Mucosa of stomach (tissue), 1 donor: Measurements from ENCODE around the gene ELP6.
"Not testable (repeated sequence)": the region's sequence is repeated elsewhere in the genome, so short reads cannot be mapped to it uniquely, and the experiment has no call there.

Source experiments
- H3K27me3 ChIP-seq: one replicate; pipeline ENCODE4 v1.7.0; 2013; ENCODE audit warnings: mild to moderate bottlenecking, low read length; ENCODE audit not compliant: control insufficient read depth, insufficient read depth
- H3K36me3 ChIP-seq: one replicate; pipeline ENCODE4 v1.7.0; 2013; ENCODE audit warnings: low read length; ENCODE audit not compliant: control insufficient read depth, insufficient read depth
- H3K4me1 ChIP-seq: one replicate; pipeline ENCODE4 v1.7.0; 2013; ENCODE audit warnings: mild to moderate bottlenecking, low read length; ENCODE audit not compliant: control insufficient read depth, insufficient read depth
- H3K4me3 ChIP-seq: one replicate; pipeline ENCODE4 v1.7.0; 2013; ENCODE audit warnings: low read length
- H3K9ac ChIP-seq: one replicate; pipeline ENCODE4 v1.7.0; 2013; ENCODE audit warnings: mild to moderate bottlenecking, low read length, moderate library complexity
- H3K9me3 ChIP-seq: one replicate; pipeline ENCODE4 v1.7.0; 2013; ENCODE audit warnings: mild to moderate bottlenecking, low read length, moderate library complexity; ENCODE audit not compliant: control insufficient read depth
- donor health status: Pancreatic carcinoma.

ELP6 gene

DNA sequence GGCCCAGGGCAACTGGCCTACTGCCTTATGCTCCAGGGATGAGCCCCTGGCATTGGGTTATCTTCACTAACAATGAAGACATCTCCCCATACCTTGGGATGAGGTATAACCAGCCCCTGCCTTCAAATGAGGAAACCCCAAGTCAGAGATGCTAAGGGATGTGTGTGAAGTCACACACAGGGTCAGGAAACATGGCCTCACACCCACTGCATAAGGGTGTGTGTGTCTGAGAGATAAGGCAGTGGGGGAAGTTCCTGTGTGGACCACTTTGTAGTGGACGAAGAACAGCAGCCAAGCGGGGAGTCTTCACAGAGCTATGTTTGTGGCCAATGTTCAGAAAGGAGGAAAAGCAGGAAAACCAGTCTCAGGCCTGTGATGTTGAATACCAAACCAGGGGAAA is 10.5 kb downstream of the ELP6 start:
- no peaks in the 10 kb centered on the region for H3K36me3 ChIP-seq
- no peaks in the 10 kb centered on the region for H3K4me1 ChIP-seq
- H3K27me3 ChIP-seq: no peaks in the 10 kb centered on the region
- H3K9ac ChIP-seq: no peak overlapping the region
- no peak overlapping the region for H3K4me3 ChIP-seq
- no peaks in the 10 kb centered on the region for H3K9me3 ChIP-seq

- H3K4me1 ChIP-seq: no peaks in the 10 kb centered on the region
- no peak overlapping the region for H3K4me3 ChIP-seq
- H3K9me3 ChIP-seq: no peaks in the 10 kb centered on the region
- H3K9ac ChIP-seq: no peak overlapping the region
- no peaks in the 10 kb centered on the region for H3K27me3 ChIP-seq
- no peaks in the 10 kb centered on the region for H3K36me3 ChIP-seq
Measured at GRCh38 chr3:47496892-47497291, 16.6 kb downstream of the ELP6 start.

- Histone ChIP-seq H3K36me3 (no peaks in the 10 kb centered on the region), H3K9ac (no peak overlapping the region), H3K4me3 (no peak overlapping the region), H3K4me1 (no peaks in the 10 kb centered on the region), H3K27me3 (no peaks in the 10 kb centered on the region), H3K9me3 (no peaks in the 10 kb centered on the region)
Measured at GRCh38 chr3:47495886-47496285, 17.6 kb downstream of the ELP6 start.

GRCh38 chr3:47495111-47495510 is 18.4 kb downstream of the ELP6 start:
- Histone ChIP-seq H3K4me1 (no peaks in the 10 kb centered on the region), H3K36me3 (no peaks in the 10 kb centered on the region), H3K9ac (no peak overlapping the region), H3K9me3 (no peaks in the 10 kb centered on the region), H3K4me3 (no peak overlapping the region), H3K27me3 (no peaks in the 10 kb centered on the region)

- Histone ChIP-seq H3K9ac (no peak overlapping the region), H3K4me1 (no peaks in the 10 kb centered on the region), H3K9me3 (no peaks in the 10 kb centered on the region), H3K36me3 (no peaks in the 10 kb centered on the region), H3K27me3 (no peaks in the 10 kb centered on the region), H3K4me3 (no peak overlapping the region)
Measured at GRCh38 chr3:47491777-47492176, 21.7 kb downstream of the ELP6 start.

DNA sequence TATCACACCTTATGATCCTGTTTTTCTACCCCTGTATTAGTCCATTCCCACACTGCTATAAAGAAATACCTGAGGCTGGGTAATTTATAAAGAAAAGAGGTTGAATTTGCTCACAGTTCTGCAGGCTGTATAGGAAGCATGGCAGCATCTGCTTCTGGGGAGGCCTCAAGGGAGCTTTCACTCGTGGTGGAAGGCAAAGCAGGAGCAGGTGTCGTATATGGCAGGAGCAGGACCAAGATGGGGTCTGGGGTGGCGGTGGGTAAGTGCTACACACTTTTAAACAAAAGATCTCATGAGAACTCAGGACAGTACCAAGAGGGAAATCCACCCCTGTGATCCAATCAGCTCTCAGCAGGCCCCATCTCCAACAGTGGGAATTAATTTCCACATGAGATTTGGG is 22.3 kb downstream of the ELP6 start:
- no peaks in the 10 kb centered on the region for H3K4me1 ChIP-seq
- no peaks in the 10 kb centered on the region for H3K9me3 ChIP-seq
- H3K36me3 ChIP-seq: no peaks in the 10 kb centered on the region
- H3K4me3 ChIP-seq: no peak overlapping the region
- no peaks in the 10 kb centered on the region for H3K27me3 ChIP-seq
- no peak overlapping the region for H3K9ac ChIP-seq

- no peaks in the 10 kb centered on the region for H3K9me3 ChIP-seq
- H3K9ac ChIP-seq: no peak overlapping the region
- no peaks in the 10 kb centered on the region for H3K4me1 ChIP-seq
- H3K4me3 ChIP-seq: no peak overlapping the region
- no peaks in the 10 kb centered on the region for H3K36me3 ChIP-seq
- H3K27me3 ChIP-seq: no peaks in the 10 kb centered on the region
Measured at GRCh38 chr3:47487265-47487664, 26.2 kb downstream of the ELP6 start.

DNA sequence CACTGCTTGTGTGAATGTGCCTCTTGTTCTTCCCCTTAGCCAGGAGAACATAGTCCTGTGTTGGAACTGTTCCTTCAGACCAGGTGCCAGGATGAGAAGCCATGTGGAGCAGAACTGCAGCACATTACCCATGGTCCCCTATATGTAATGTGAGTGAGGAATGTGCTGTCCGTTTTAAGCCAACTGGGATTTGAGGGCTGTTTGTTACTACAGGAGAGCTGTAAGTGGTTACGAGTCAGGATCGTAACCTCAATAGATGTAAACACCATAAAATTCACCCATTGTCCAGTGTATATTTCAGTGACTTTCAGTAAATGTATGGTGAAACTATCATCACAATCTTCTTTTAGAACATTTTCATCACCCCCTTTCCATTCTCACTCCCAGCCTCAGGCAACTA is 27.7 kb downstream of the ELP6 start:
- Histone ChIP-seq H3K4me3 (no peak overlapping the region), H3K36me3 (no peaks in the 10 kb centered on the region), H3K27me3 (no peaks in the 10 kb centered on the region), H3K4me1 (no peaks in the 10 kb centered on the region), H3K9me3 (no peaks in the 10 kb centered on the region), H3K9ac (no peak overlapping the region)

- no peak overlapping the region for H3K9ac ChIP-seq
- H3K4me3 ChIP-seq: no peak overlapping the region
- H3K4me1 ChIP-seq: no peaks in the 10 kb centered on the region
- no peaks in the 10 kb centered on the region for H3K9me3 ChIP-seq
- H3K27me3 ChIP-seq: no peaks in the 10 kb centered on the region
- no peaks in the 10 kb centered on the region for H3K36me3 ChIP-seq
Measured at GRCh38 chr3:47482366-47482765, 31.1 kb downstream of the ELP6 start.

DNA sequence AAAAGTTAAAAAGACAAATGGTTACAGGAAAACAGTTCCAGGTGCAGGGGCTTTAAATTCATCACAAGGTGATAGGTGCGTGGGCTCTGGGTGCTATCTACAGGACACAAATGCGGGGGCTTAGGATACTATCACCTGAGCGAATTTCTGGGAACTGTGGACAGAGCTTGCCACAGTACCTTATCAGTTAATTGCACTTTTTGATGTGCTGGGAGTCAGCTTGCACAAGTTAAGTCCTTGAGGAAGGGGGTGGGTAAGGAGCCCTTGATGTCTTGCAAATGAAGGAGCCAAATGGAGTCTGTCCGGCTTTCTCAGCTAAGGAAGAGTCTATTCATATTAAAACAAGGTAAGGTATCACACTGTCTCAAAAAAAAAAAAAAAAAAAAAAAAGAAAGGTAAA is 31.7 kb downstream of the ELP6 start:
- H3K9ac ChIP-seq, H3K27me3 ChIP-seq, H3K4me1 ChIP-seq, H3K9me3 ChIP-seq, H3K4me3 ChIP-seq, H3K36me3 ChIP-seq: not testable (repeated sequence)

GRCh38 chr3:47480267-47480666 is 33.2 kb downstream of the ELP6 start:
- not testable (repeated sequence) for H3K27me3 ChIP-seq, H3K9me3 ChIP-seq, H3K36me3 ChIP-seq, H3K4me1 ChIP-seq, H3K9ac ChIP-seq, H3K4me3 ChIP-seq

- Histone ChIP-seq H3K9ac (no peak overlapping the region), H3K4me1 (no peaks in the 10 kb centered on the region), H3K36me3 (no peaks in the 10 kb centered on the region), H3K27me3 (no peaks in the 10 kb centered on the region), H3K9me3 (no peaks in the 10 kb centered on the region), H3K4me3 (no peak overlapping the region)
Measured at GRCh38 chr3:47479826-47480160, 33.7 kb downstream of the ELP6 start.

DNA sequence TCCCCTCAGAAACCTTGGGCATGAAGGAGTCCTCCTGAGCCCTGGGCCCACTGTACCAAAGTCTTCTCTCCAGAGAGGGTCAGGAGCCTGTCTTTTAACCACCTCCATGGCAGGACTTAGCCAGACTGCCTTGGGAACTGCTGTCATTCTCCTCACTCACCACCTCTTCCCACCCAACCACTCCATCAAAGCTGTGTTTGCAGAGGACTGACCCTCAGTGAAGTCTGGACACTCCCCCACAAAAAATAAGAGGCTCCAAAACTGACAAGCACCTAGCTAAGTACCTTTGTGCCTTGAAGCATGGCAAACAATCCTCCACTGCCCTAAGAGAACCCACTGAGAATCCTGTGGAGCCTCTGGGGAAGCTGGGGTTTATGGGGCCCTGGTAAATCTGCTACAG is 35.5 kb downstream of the ELP6 start:
- no peak overlapping the region for H3K9ac ChIP-seq
- no peak overlapping the region for H3K4me3 ChIP-seq
- H3K27me3 ChIP-seq: no peaks in the 10 kb centered on the region
- peaks cover 8% of the 10 kb centered on the region for H3K4me1 ChIP-seq
- H3K36me3 ChIP-seq: no peaks in the 10 kb centered on the region
- no peaks in the 10 kb centered on the region for H3K9me3 ChIP-seq
